Endothelial cell of umbilical vein (primary cell): ENCODE data around the gene CES5A. TPM values are rescaled to one million over a fixed set of nuclear protein-coding genes. Genes with fewer than 3 reads are reported as not detected.

Source experiments
- BruUV-seq: library from RNA; stranded (reverse); fragments of 400-500 nt; replicated peaks from 2 replicates; lab custom pipeline; 2021; lab: Mats Ljungman, UMichigan
- CTCF ChIA-PET: fragments of 300-600, 350-600 bp; sonication (Branson Sonifier 250); formaldehyde crosslinking; loops from one replicate; lab custom pipeline; 2021; ENCODE audit warnings: antibody characterized with exemption, inconsistent platforms; lab: Charles Lee
- POLR2A ChIA-PET: fragments of 300-600, 350-600 bp; sonication (Branson Sonifier 250); formaldehyde crosslinking; loops from one replicate; lab custom pipeline; 2021; ENCODE audit warnings: antibody characterized with exemption, inconsistent platforms; lab: Charles Lee
- DNase-seq: peaks from one replicate; pipeline ENCODE4 v3.0.0-alpha.2; 2011; ENCODE audit warnings: low read depth, low spot score
- FAIRE-seq: peaks from 2 replicates; lab custom pipeline; 2011; peaks lifted over from hg19 to GRCh38; lab: Jason Lieb, UNC
- H2AFZ ChIP-seq: 2 replicates; pipeline ENCODE4 v1.6.0; 2012; ENCODE audit warnings: low read depth, low read length, control low read depth, inconsistent platforms
- H3K27ac ChIP-seq: 2 replicates; pipeline ENCODE4 v1.5.1; 2011; ENCODE audit warnings: low read depth, mild to moderate bottlenecking, control low read depth, low read length, moderate library complexity; ENCODE audit not compliant: insufficient read depth
- H3K27me3 ChIP-seq, 2 experiments: 2 replicates each; pipeline versions ENCODE4 v1.6.0 to v1.6.1; 2011; ENCODE audit warnings: low read length in 2 of 2, mixed read lengths in 1 of 2; ENCODE audit not compliant: control insufficient read depth in 2 of 2, insufficient read depth in 2 of 2
- H3K36me3 ChIP-seq, 2 experiments: 2 replicates in 1 of 2; 3 replicates in 1 of 2; pipeline ENCODE4 v1.5.1; 2011; ENCODE audit warnings: low read length in 2 of 2, mild to moderate bottlenecking in 1 of 2, moderate library complexity in 1 of 2; ENCODE audit not compliant: control insufficient read depth in 2 of 2, insufficient read depth in 2 of 2; ENCODE audit errors: extremely low read depth in 1 of 2
- H3K4me1 ChIP-seq: 3 replicates; pipeline ENCODE4 v1.5.1; 2011; ENCODE audit warnings: mild to moderate bottlenecking, low read length; ENCODE audit not compliant: control insufficient read depth, insufficient read depth; ENCODE audit errors: extremely low read depth
- H3K4me2 ChIP-seq: 2 replicates; pipeline ENCODE4 v1.6.1; 2011; ENCODE audit warnings: low read length, control low read depth, mixed read lengths; ENCODE audit not compliant: insufficient read depth
- H3K4me3 ChIP-seq, 3 experiments: fragments of 200-600 bp in 1 of 3; sonication (generic), shearing (Covaris generic) in 1 of 3; replicated peaks in 1 of 3; 2 replicates each; pipeline ENCODE4 v1.5.1; 2011 to 2016; ENCODE audit warnings: control low read depth in 3 of 3, low read length in 3 of 3, mild to moderate bottlenecking in 2 of 3, inconsistent platforms in 1 of 3, low read depth in 1 of 3, moderate library complexity in 1 of 3; ENCODE audit not compliant: insufficient read depth in 1 of 3
- H3K79me2 ChIP-seq: 2 replicates; pipeline ENCODE4 v1.6.0; 2012; ENCODE audit warnings: low read length, inconsistent platforms; ENCODE audit not compliant: control insufficient read depth, insufficient read depth
- H3K9ac ChIP-seq: replicated peaks from 2 replicates; pipeline ENCODE3; 2011; ENCODE audit warnings: low read length, control low read depth; ENCODE audit not compliant: insufficient read depth; ENCODE audit errors: extremely low read depth
- H3K9me1 ChIP-seq: replicated peaks from 3 replicates; pipeline ENCODE4 v1.6.0; 2011; ENCODE audit warnings: mild to moderate bottlenecking, low read length; ENCODE audit not compliant: control insufficient read depth, insufficient read depth; ENCODE audit errors: extremely low read depth
- H3K9me3 ChIP-seq: replicated peaks from 2 replicates; pipeline ENCODE4 v1.5.1; 2012; ENCODE audit warnings: low read length, inconsistent platforms; ENCODE audit not compliant: control insufficient read depth, insufficient read depth
- H4K20me1 ChIP-seq: replicated peaks from 2 replicates; pipeline ENCODE3; 2011; ENCODE audit warnings: mild to moderate bottlenecking, low read length; ENCODE audit not compliant: control insufficient read depth, insufficient read depth; ENCODE audit errors: extremely low read depth
- CTCF ChIP-seq, 2 donors: IDR thresholded peaks; 1 replicate in 1 of 2; 2 replicates in 1 of 2; pipeline ENCODE4 v1.5.1; 2011; ENCODE audit warnings: low read length in 2 of 2, mild to moderate bottlenecking in 2 of 2, moderate library complexity in 2 of 2, control low read depth in 1 of 2, inconsistent platforms in 1 of 2, low read depth in 1 of 2; ENCODE audit not compliant: insufficient read depth in 1 of 2; ENCODE audit errors: extremely low read depth in 1 of 2
- EZH2 ChIP-seq: IDR thresholded peaks from 2 replicates; pipeline ENCODE4 v1.6.1; 2012; ENCODE audit warnings: borderline replicate concordance, low read depth, mild to moderate bottlenecking, moderate library complexity, low read length, inconsistent platforms; ENCODE audit not compliant: severe bottlenecking
- FOS ChIP-seq: IDR thresholded peaks from 2 replicates; pipeline ENCODE4 v1.6.1; 2011; ENCODE audit warnings: mild to moderate bottlenecking, low read length, moderate library complexity, borderline replicate concordance; ENCODE audit not compliant: insufficient read depth
- GATA2 ChIP-seq: IDR thresholded peaks from 2 replicates; pipeline ENCODE4 v1.7.0; 2011; ENCODE audit warnings: low read depth, mild to moderate bottlenecking, moderate library complexity, mixed read lengths, low read length; ENCODE audit not compliant: insufficient read length, insufficient read depth
- JUN ChIP-seq: IDR thresholded peaks from 2 replicates; pipeline ENCODE4 v1.6.1; 2011; ENCODE audit warnings: borderline replicate concordance, low read depth; ENCODE audit not compliant: insufficient read length, insufficient read depth
- MAX ChIP-seq: IDR thresholded peaks from 2 replicates; pipeline ENCODE4 v1.6.1; 2011; ENCODE audit not compliant: insufficient read depth, insufficient read length
- MYC ChIP-seq: IDR thresholded peaks from one replicate; pipeline ENCODE4 v1.6.1; 2011; ENCODE audit warnings: mild to moderate bottlenecking, low read depth, low read length
- POLR2A ChIP-seq: IDR thresholded peaks from 2 replicates; pipeline ENCODE4 v1.6.1; 2012; ENCODE audit warnings: low read depth, mild to moderate bottlenecking, control low read depth, low read length
- POLR2AphosphoS5 ChIP-seq: IDR thresholded peaks from 2 replicates; pipeline ENCODE4 v1.6.1; 2012; ENCODE audit warnings: low read depth, mild to moderate bottlenecking, control low read depth, low read length, moderate library complexity; ENCODE audit not compliant: insufficient read depth
- dilution Hi-C: fragments of 300-500 bp; cut with MboI; formaldehyde crosslinking; loops from one replicate; pipeline ENCODE4 v1.15.0; 2019; ENCODE audit warnings: low sequenced_read_pairs; ENCODE audit not compliant: extremely low pct_ligation_motif_present
- intact Hi-C: fragments of 100-400 bp; cut with micrococcal nuclease; formaldehyde crosslinking; loops from one replicate; pipeline ENCODE4 v1.10.0; 2022
- polyA plus RNA-seq, 4 experiments: library from polyadenylated mRNA; depleted of rRNA in 3 of 4; stranded (reverse) in 3 of 4; unstranded in 1 of 4; fragments of >200 nt; gene quantifications; 2 replicates each; pipeline versions ENCODE4 v1.2.1 to v1.2.3, GENCODE V29; 2011 to 2012; ENCODE audit warnings: missing spikeins in 1 of 4
- total RNA-seq: library from RNA; stranded (reverse); gene quantifications from 2 replicates; pipeline ENCODE4 v1.2.3, GENCODE V29; 2021

CES5A gene
- total and polyA plus RNA-seq, 2 donors (not counting 3 experiments of a cell fraction or from before 2014, with no cell fraction given): not detected

- H3K9me1 ChIP-seq: no peaks in the 10 kb centered on the region
- no peaks in the 10 kb centered on the region for H3K79me2 ChIP-seq
- TF ChIP-seq POLR2AphosphoS5 (no peak), EZH2 (no peak), MAX (no peak), FOS (no peak)
- no peaks in the 10 kb centered on the region for H4K20me1 ChIP-seq
- no peak overlapping the region for H3K4me2 ChIP-seq
- H3K4me1 ChIP-seq: no peaks in the 10 kb centered on the region
- DNase-seq: no peak
- no peak overlapping the region for H2AFZ ChIP-seq
- H3K36me3 ChIP-seq: no peaks in the 10 kb centered on the region
- intact Hi-C loops (no loop called here), dilution Hi-C loops (no loop called here)
- ChIA-PET CTCF (no interaction called here), POLR2A (no interaction called here)
- no peaks in the 10 kb centered on the region for H3K9me3 ChIP-seq
- H3K27ac ChIP-seq: no peak overlapping the region
- no TSS peak for BruUV-seq
- H3K27me3 ChIP-seq: no peaks in the 10 kb centered on the region
- no peak for FAIRE-seq
- H3K9ac ChIP-seq: no peak overlapping the region
- H3K4me3 ChIP-seq: no peak overlapping the region
Observed at GRCh38 chr16:55907661-55908060, 32.5 kb upstream of the CES5A start.

DNA sequence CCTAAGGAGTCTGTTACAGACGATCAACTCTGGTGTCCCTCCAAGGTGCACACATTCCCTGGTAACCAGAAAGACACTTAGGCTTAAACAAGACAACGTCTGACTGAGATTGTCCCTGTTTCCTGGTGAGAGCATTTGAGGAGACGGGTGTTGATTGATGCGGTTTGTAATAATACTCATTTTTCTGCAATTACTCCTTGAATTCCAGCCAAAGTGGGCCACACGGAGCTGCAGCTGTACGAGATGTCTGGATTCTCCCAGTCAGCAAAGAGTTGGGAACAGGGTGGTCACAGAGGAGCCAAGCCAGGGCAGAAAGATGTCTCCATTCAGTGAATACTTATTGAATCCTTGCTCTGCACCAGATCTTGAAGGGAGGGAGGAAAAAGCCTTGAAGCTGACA, 30.9 kb upstream of the CES5A start:
- no peaks in the 10 kb centered on the region for H3K4me1 ChIP-seq
- intact Hi-C loops: no loop called here
- BruUV-seq: no TSS peak
- H3K36me3 ChIP-seq: no peaks in the 10 kb centered on the region
- no peak overlapping the region for H2AFZ ChIP-seq
- no peaks in the 10 kb centered on the region for H4K20me1 ChIP-seq
- no peak for FAIRE-seq
- H3K4me2 ChIP-seq: no peak overlapping the region
- dilution Hi-C loops: no loop called here
- TF ChIP-seq FOS (no peak), JUN (no peak), CTCF (IDR thresholded peaks at IDR 0.05; ENCODE audit: extremely low read depth in 1 of 2, insufficient read depth in 1 of 2, low read depth in 1 of 2, low read length in 2 of 2) (no peak), POLR2A (no peak), MYC (no peak), GATA2 (no peak), MAX (no peak), POLR2AphosphoS5 (no peak), EZH2 (no peak)
- no peaks in the 10 kb centered on the region for H3K27me3 ChIP-seq
- no peak for DNase-seq
- H3K9me1 ChIP-seq: no peaks in the 10 kb centered on the region
- CTCF ChIA-PET: no interaction called here
- H3K9me3 ChIP-seq: no peaks in the 10 kb centered on the region
- no peak overlapping the region for H3K4me3 ChIP-seq
- no peak overlapping the region for H3K9ac ChIP-seq
- H3K79me2 ChIP-seq: no peaks in the 10 kb centered on the region
- POLR2A ChIA-PET: no interaction called here
- H3K27ac ChIP-seq: no peak overlapping the region
